Neural cell (in vitro differentiated cells): Measurements from ENCODE around the gene SPZ1. TPM values are rescaled to one million over a fixed set of nuclear protein-coding genes. Genes with fewer than 3 reads are reported as not detected.

Experiments
- H2AFZ ChIP-seq: fragments of 200-600, 300-800 bp; sonication (generic), shearing (Covaris generic); 2 replicates; pipeline ENCODE4 v1.6.0; 2014; ENCODE audit warnings: low read depth, mild to moderate bottlenecking, antibody characterized with exemption, low read length, moderate library complexity
- H3F3A ChIP-seq: fragments of 200-600 bp; shearing (Covaris generic); 2 replicates; pipeline ENCODE4 v1.6.1; 2016; ENCODE audit warnings: mild to moderate bottlenecking, moderate library complexity, mixed read lengths, antibody characterized with exemption, low read length; ENCODE audit not compliant: insufficient read depth, poor library complexity, severe bottlenecking
- H3K27ac ChIP-seq: fragments of 200-600, 300-800 bp; sonication (generic), shearing (Covaris generic); 2 replicates; pipeline ENCODE4 v1.5.1; 2014; ENCODE audit warnings: mild to moderate bottlenecking, low read length, moderate library complexity
- H3K27me3 ChIP-seq: fragments of 300-800, 200-600 bp; sonication (generic), shearing (Covaris generic); 2 replicates; pipeline ENCODE4 v1.6.0; 2014; ENCODE audit warnings: mild to moderate bottlenecking, low read depth, low read length, moderate library complexity; ENCODE audit not compliant: insufficient read depth
- H3K36me3 ChIP-seq: fragments of 300-800, 200-600 bp; sonication (generic), shearing (Covaris generic); 2 replicates; pipeline ENCODE4 v1.5.1; 2014; ENCODE audit warnings: mild to moderate bottlenecking, antibody characterized with exemption, low read length, moderate library complexity; ENCODE audit not compliant: insufficient read depth
- H3K4me2 ChIP-seq: fragments of 300-800, 200-600 bp; sonication (generic), shearing (Covaris generic); 2 replicates; pipeline ENCODE4 v1.6.0; 2014; ENCODE audit warnings: mild to moderate bottlenecking, low read length
- H3K4me3 ChIP-seq: fragments of 300-800, 200-600 bp; sonication (generic), shearing (Covaris generic); 2 replicates; pipeline ENCODE4 v1.5.1; 2014; ENCODE audit warnings: mild to moderate bottlenecking, low read length, moderate library complexity
- H3K79me2 ChIP-seq: fragments of 200-600 bp; shearing (Covaris generic); replicated peaks from 2 replicates; pipeline ENCODE4 v1.6.0; 2014; ENCODE audit warnings: mild to moderate bottlenecking, low read length, moderate library complexity; ENCODE audit not compliant: insufficient read depth
- H3K9ac ChIP-seq: fragments of 300-800, 200-600 bp; sonication (generic), shearing (Covaris generic); 2 replicates; pipeline ENCODE4 v1.6.1; 2016; ENCODE audit warnings: mild to moderate bottlenecking, low read length, mixed read lengths
- H3K9me2 ChIP-seq: fragments of 200-600 bp; shearing (Covaris generic); 2 replicates; pipeline ENCODE4 v1.6.1; 2016; ENCODE audit warnings: mild to moderate bottlenecking, low read length, mixed read lengths; ENCODE audit not compliant: insufficient read depth
- H3K9me3 ChIP-seq: fragments of 200-600, 300-800 bp; sonication (generic), shearing (Covaris generic); 2 replicates; pipeline ENCODE4 v1.6.1; 2016; ENCODE audit warnings: mild to moderate bottlenecking, mixed run types, low read length, moderate library complexity, mixed read lengths
- H4K20me1 ChIP-seq: fragments of 200-600 bp; shearing (Covaris generic); 2 replicates; pipeline ENCODE4 v1.6.1; 2016; ENCODE audit warnings: mild to moderate bottlenecking, mixed run types; ENCODE audit not compliant: insufficient read depth
- CTCF ChIP-seq: fragments of 450-650 bp; IDR thresholded peaks from 2 replicates; pipeline ENCODE4 v1.5.1; 2014; ENCODE audit warnings: antibody characterized with exemption, mild to moderate bottlenecking, moderate library complexity; ENCODE audit not compliant: poor library complexity, severe bottlenecking
- EP300 ChIP-seq: fragments of 450-650 bp; conservative IDR thresholded peaks from 2 replicates; pipeline ENCODE4 v1.6.1; 2014; ENCODE audit warnings: antibody characterized with exemption, mild to moderate bottlenecking, moderate library complexity; ENCODE audit not compliant: poor library complexity, severe bottlenecking
- EZH2 ChIP-seq: fragments of 200-600, 300-800 bp; shearing (Covaris generic), sonication (generic); IDR thresholded peaks from 2 replicates; pipeline ENCODE4 v1.6.1; 2014; ENCODE audit warnings: antibody characterized with exemption, low read length, borderline replicate concordance, mild to moderate bottlenecking; ENCODE audit not compliant: insufficient read depth, poor library complexity, severe bottlenecking
- MXI1 ChIP-seq: fragments of 450-650 bp; conservative IDR thresholded peaks from 2 replicates; pipeline ENCODE4 v1.6.1; 2014; ENCODE audit warnings: antibody characterized with exemption, mild to moderate bottlenecking; ENCODE audit not compliant: poor library complexity, severe bottlenecking
- POLR2AphosphoS5 ChIP-seq: IDR thresholded peaks from 2 replicates; pipeline ENCODE4 v1.6.1; 2012
- RAD21 ChIP-seq: fragments of 450-650 bp; conservative IDR thresholded peaks from 2 replicates; pipeline ENCODE4 v1.6.1; 2014; ENCODE audit warnings: antibody characterized with exemption, mild to moderate bottlenecking, moderate library complexity
- REST ChIP-seq: IDR thresholded peaks from 2 replicates; pipeline ENCODE4 v1.6.1; 2012; ENCODE audit warnings: borderline replicate concordance
- SMC3 ChIP-seq: fragments of 450-650 bp; conservative IDR thresholded peaks from 2 replicates; pipeline ENCODE4 v1.6.1; 2014; ENCODE audit warnings: antibody characterized with exemption, mild to moderate bottlenecking, moderate library complexity; ENCODE audit not compliant: poor library complexity
- TAF1 ChIP-seq: IDR thresholded peaks from 2 replicates; pipeline ENCODE4 v1.6.1; 2012; ENCODE audit warnings: low read depth
- polyA plus RNA-seq: library from polyadenylated mRNA; depleted of rRNA; stranded (reverse); fragments of >200 nt; gene quantifications from 2 replicates; pipeline ENCODE4 v1.2.3, GENCODE V29; 2014

Gene SPZ1
- polyA plus RNA-seq, 1 donor from 2014 or later = not detected

GRCh38 chr5:80326468-80326867 lies 6.7 kb downstream of the SPZ1 start:
- H3K27ac ChIP-seq = no peak overlapping the region
- H3K4me2 ChIP-seq = no peak overlapping the region

GRCh38 chr5:80337379-80337778 lies 17.6 kb downstream of the SPZ1 start:
- Histone ChIP-seq H3K9me3 (no peaks in the 10 kb centered on the region), H3F3A (no peaks in the 10 kb centered on the region), H3K9ac (no peak overlapping the region), H2AFZ (no peak overlapping the region), H3K9me2 (no peaks in the 10 kb centered on the region), H3K36me3 (no peaks in the 10 kb centered on the region), H3K4me2 (no peak overlapping the region), H4K20me1 (no peaks in the 10 kb centered on the region), H3K27me3 (no peaks in the 10 kb centered on the region), H3K27ac (no peak overlapping the region), H3K79me2 (no peaks in the 10 kb centered on the region), H3K4me3 (no peak overlapping the region)
- no peak for TF ChIP-seq REST
- no peak for TF ChIP-seq EP300
- no peak for TF ChIP-seq RAD21
- TF ChIP-seq MXI1 = no peak
- TF ChIP-seq EZH2 = no peak
- TF ChIP-seq TAF1 = no peak
- TF ChIP-seq POLR2AphosphoS5 = no peak

More at GRCh38 chr5:80326468-80326867, 6.7 kb downstream of the SPZ1 start:
- H4K20me1 ChIP-seq = no peaks in the 10 kb centered on the region
- no peaks in the 10 kb centered on the region for H3F3A ChIP-seq
- no peaks in the 10 kb centered on the region for H3K79me2 ChIP-seq
- H3K9ac ChIP-seq = no peak overlapping the region
- no peaks in the 10 kb centered on the region for H3K9me3 ChIP-seq
- H2AFZ ChIP-seq = no peak overlapping the region
- H3K27me3 ChIP-seq = no peaks in the 10 kb centered on the region
- no peaks in the 10 kb centered on the region for H3K36me3 ChIP-seq
- H3K4me3 ChIP-seq = no peak overlapping the region
- TF ChIP-seq SMC3 = no peak
- TF ChIP-seq POLR2AphosphoS5 = no peak
- no peak for TF ChIP-seq RAD21
- TF ChIP-seq MXI1 = no peak
- TF ChIP-seq EP300 = no peak
- TF ChIP-seq EZH2 = no peak
- no peak for TF ChIP-seq REST
- TF ChIP-seq CTCF = no peak
- H3K9me2 ChIP-seq = no peaks in the 10 kb centered on the region
